WTC11 (cell line): ENCODE results near the gene MAST4. TPM values are rescaled to one million over a fixed set of nuclear protein-coding genes. Genes with fewer than 3 reads are reported as not detected.

Source experiments
- ATAC-seq: fragments of 200-7000 bp; cut with Tn5 transposase; 2 replicates; pipeline ENCODE4 v1.10.0; 2021; ENCODE audit warnings: mild to moderate bottlenecking, moderate library complexity
- CTCF ChIA-PET: fragments of 300-600 bp; sonication (Branson Sonifier 250); formaldehyde crosslinking; loops from one replicate; lab custom pipeline; 2021; ENCODE audit warnings: antibody characterized with exemption; lab: Charles Lee
- POLR2A ChIA-PET: fragments of 350-600 bp; sonication (Branson Sonifier 250); formaldehyde crosslinking; loops from one replicate; lab custom pipeline; 2021; ENCODE audit warnings: antibody characterized with exemption; lab: Charles Lee
- DNase-seq: peaks from one replicate; pipeline ENCODE4 v3.0.0; 2021; ENCODE audit warnings: low spot score
- H3K27ac Mint-ChIP-seq: 2 replicates; pipeline ENCODE4 v1.8.0; 2021; ENCODE audit warnings: mixed read lengths
- H3K27me3 Mint-ChIP-seq: 2 replicates; pipeline ENCODE4 v1.8.0; 2021; ENCODE audit warnings: low read depth, mild to moderate bottlenecking, moderate library complexity, mixed read lengths
- H3K36me3 Mint-ChIP-seq: 2 replicates; pipeline ENCODE4 v1.8.0; 2021; ENCODE audit warnings: mixed read lengths
- H3K4me1 Mint-ChIP-seq: 2 replicates; pipeline ENCODE4 v1.8.0; 2022; ENCODE audit warnings: mixed read lengths
- H3K4me3 Mint-ChIP-seq: 2 replicates; pipeline ENCODE4 v1.8.0; 2021; ENCODE audit warnings: mild to moderate bottlenecking, moderate library complexity, mixed read lengths
- H3K9me3 Mint-ChIP-seq: 2 replicates; pipeline ENCODE4 v1.8.0; 2021; ENCODE audit warnings: mixed read lengths
- CREB1 ChIP-seq: sonication (generic); formaldehyde crosslinking; IDR thresholded peaks from 2 replicates; pipeline ENCODE4 v1.8.0; 2023; ENCODE audit warnings: mild to moderate bottlenecking, missing genetic modification reagents
- FOXK1 ChIP-seq: sonication (generic); formaldehyde crosslinking; IDR thresholded peaks from 2 replicates; pipeline ENCODE4 v1.8.0; 2022; ENCODE audit warnings: mild to moderate bottlenecking, moderate library complexity, missing genetic modification reagents
- MXD4 ChIP-seq: fragments of 250-450 bp; sonication (Bioruptor Pico); IDR thresholded peaks from 2 replicates; pipeline ENCODE4 v1.8.0; 2021; ENCODE audit warnings: mild to moderate bottlenecking, moderate library complexity, borderline replicate concordance
- MYBL2 ChIP-seq: sonication (generic); formaldehyde crosslinking; IDR thresholded peaks from 2 replicates; pipeline ENCODE4 v1.8.1; 2023; ENCODE audit warnings: mild to moderate bottlenecking, moderate library complexity, missing genetic modification reagents
- NFE2L1 ChIP-seq: sonication (generic); formaldehyde crosslinking; IDR thresholded peaks from 2 replicates; pipeline ENCODE4 v1.8.1; 2023; ENCODE audit warnings: missing genetic modification reagents
- RELA ChIP-seq: sonication (generic); formaldehyde crosslinking; IDR thresholded peaks from 2 replicates; pipeline ENCODE4 v1.8.1; 2022; ENCODE audit warnings: missing genetic modification reagents, mild to moderate bottlenecking, borderline replicate concordance
- RORB ChIP-seq: fragments of 250-450 bp; sonication (Bioruptor Pico); IDR thresholded peaks from 2 replicates; pipeline ENCODE4 v1.9.0; 2021; ENCODE audit warnings: mild to moderate bottlenecking
- SMAD4 ChIP-seq: sonication (generic); formaldehyde crosslinking; IDR thresholded peaks from 2 replicates; pipeline ENCODE4 v1.8.0; 2022; ENCODE audit warnings: mild to moderate bottlenecking, missing genetic modification reagents
- TEAD1 ChIP-seq: sonication (generic); formaldehyde crosslinking; IDR thresholded peaks from 2 replicates; pipeline ENCODE4 v1.8.0; 2022; ENCODE audit warnings: mild to moderate bottlenecking, missing genetic modification reagents
- ZBTB21 ChIP-seq: sonication (generic); formaldehyde crosslinking; IDR thresholded peaks from 2 replicates; pipeline ENCODE4 v1.8.1; 2023; ENCODE audit warnings: mild to moderate bottlenecking, missing genetic modification reagents, borderline replicate concordance
- ZNF121 ChIP-seq: sonication (generic); formaldehyde crosslinking; IDR thresholded peaks from 2 replicates; pipeline ENCODE4 v1.8.0; 2023; ENCODE audit warnings: missing genetic modification reagents
- ZNF396 ChIP-seq: fragments of 250-450 bp; sonication (Bioruptor Pico); IDR thresholded peaks from 2 replicates; pipeline ENCODE4 v1.8.0; 2021; ENCODE audit warnings: mild to moderate bottlenecking, moderate library complexity, borderline replicate concordance
- ZNF416 ChIP-seq: fragments of 250-450 bp; sonication (Bioruptor Pico); IDR thresholded peaks from 2 replicates; pipeline ENCODE4 v1.9.0; 2021; ENCODE audit warnings: mild to moderate bottlenecking, inconsistent platforms
- ZNF671 ChIP-seq: fragments of 250-450 bp; sonication (Bioruptor Pico); IDR thresholded peaks from 2 replicates; pipeline ENCODE4 v1.8.0; 2021; ENCODE audit warnings: mild to moderate bottlenecking
- total RNA-seq: library from RNA; stranded (reverse); gene quantifications from 3 replicates; pipeline ENCODE4 v1.2.3, GENCODE V29; 2021
- TF ChIP-seq, protein P1 (sequence below): sonication (generic); formaldehyde crosslinking; IDR thresholded peaks from 2 replicates; pipeline ENCODE4 v1.8.1; 2022; ENCODE audit warnings: low read depth, mild to moderate bottlenecking, moderate library complexity, missing genetic modification reagents, borderline replicate concordance
- TF ChIP-seq, protein P2 (sequence below): fragments of 250-450 bp; sonication (Bioruptor Pico); IDR thresholded peaks from 2 replicates; pipeline ENCODE4 v1.9.0; 2021; ENCODE audit warnings: mild to moderate bottlenecking
- TF ChIP-seq, protein P3 (sequence below): sonication (generic); formaldehyde crosslinking; IDR thresholded peaks from 2 replicates; pipeline ENCODE4 v1.8.1; 2022; ENCODE audit warnings: mild to moderate bottlenecking, missing genetic modification reagents, moderate library complexity, borderline replicate concordance
- TF ChIP-seq, protein P4 (sequence below): sonication (generic); formaldehyde crosslinking; IDR thresholded peaks from 2 replicates; pipeline ENCODE4 v1.8.0; 2023; ENCODE audit warnings: mild to moderate bottlenecking, missing genetic modification reagents
- TF ChIP-seq, protein P5 (sequence below): sonication (generic); formaldehyde crosslinking; IDR thresholded peaks from 2 replicates; pipeline ENCODE4 v1.8.1; 2022; ENCODE audit warnings: low read depth, missing genetic modification reagents, borderline replicate concordance
- TF ChIP-seq, protein P6 (sequence below): sonication (generic); formaldehyde crosslinking; IDR thresholded peaks from 2 replicates; pipeline ENCODE4 v1.8.1; 2023; ENCODE audit warnings: mild to moderate bottlenecking, missing genetic modification reagents, moderate library complexity
- TF ChIP-seq, protein P7 (sequence below): sonication (generic); formaldehyde crosslinking; IDR thresholded peaks from 2 replicates; pipeline ENCODE4 v1.8.0; 2023; ENCODE audit warnings: missing genetic modification reagents

Gene MAST4
- total RNA-seq, 1 experiment from 2014 or later, result 8.0 TPM

DNA sequence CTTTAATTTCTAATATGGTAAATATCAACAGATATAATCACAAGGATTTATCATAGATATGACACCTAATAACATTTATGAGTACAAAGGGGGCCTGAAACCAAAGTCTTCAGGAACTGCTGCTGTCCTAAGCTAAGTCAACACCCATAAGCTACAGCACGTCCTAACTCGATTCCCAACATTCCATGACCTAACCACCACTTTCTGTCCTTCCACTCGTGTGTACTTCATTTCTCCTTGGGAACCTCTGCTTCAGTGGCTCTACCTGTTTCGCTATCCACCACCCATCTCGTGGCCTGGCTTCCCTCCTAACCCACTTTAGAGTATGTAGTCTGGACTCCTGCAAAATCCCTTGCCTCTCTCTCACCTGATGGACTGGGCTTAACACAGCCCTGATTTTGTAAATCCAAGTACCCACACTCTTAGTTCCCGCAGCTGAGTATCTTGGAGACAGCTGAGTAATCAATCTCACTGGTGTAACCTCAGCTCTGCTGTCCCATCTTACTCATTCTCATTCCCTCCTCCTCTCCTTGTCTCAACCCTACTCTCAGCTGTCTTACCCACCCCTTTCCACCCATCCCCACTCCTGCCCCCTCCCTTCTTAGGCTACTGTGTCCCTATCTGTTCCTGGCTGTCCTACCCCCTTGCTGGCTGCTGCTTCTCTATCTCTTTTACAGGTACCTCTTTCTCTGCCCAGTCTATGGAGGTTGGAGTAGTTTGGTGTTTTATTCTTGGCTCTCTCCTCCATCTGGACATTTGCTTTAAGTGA lies 101.8 kb downstream of the MAST4 start:
- no peak overlapping the region for H3K27ac Mint-ChIP-seq
- H3K9me3 Mint-ChIP-seq, result peaks cover 4% of the 10 kb centered on the region; the same call in 1 of the 2 replicates
- H3K27me3 Mint-ChIP-seq, result peaks cover 62% of the 10 kb centered on the region
- no peaks in the 10 kb centered on the region for H3K36me3 Mint-ChIP-seq
- no peak overlapping the region for H3K4me3 Mint-ChIP-seq
- TF ChIP-seq FOXK1 (CRISPR knock-in tag) (no peak), CREB1 (CRISPR knock-in tag) (no peak), ZBTB21 (CRISPR knock-in tag) (no peak), TEAD1 (CRISPR knock-in tag) (no peak), ZNF671 (CRISPR knock-in tag) (no peak)
- TF ChIP-seq, protein P1, sequence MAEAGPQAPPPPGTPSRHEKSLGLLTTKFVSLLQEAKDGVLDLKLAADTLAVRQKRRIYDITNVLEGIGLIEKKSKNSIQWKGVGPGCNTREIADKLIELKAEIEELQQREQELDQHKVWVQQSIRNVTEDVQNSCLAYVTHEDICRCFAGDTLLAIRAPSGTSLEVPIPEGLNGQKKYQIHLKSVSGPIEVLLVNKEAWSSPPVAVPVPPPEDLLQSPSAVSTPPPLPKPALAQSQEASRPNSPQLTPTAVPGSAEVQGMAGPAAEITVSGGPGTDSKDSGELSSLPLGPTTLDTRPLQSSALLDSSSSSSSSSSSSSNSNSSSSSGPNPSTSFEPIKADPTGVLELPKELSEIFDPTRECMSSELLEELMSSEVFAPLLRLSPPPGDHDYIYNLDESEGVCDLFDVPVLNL (CRISPR knock-in tag), result no peak
- TF ChIP-seq, protein P2, sequence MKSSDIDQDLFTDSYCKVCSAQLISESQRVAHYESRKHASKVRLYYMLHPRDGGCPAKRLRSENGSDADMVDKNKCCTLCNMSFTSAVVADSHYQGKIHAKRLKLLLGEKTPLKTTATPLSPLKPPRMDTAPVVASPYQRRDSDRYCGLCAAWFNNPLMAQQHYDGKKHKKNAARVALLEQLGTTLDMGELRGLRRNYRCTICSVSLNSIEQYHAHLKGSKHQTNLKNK (CRISPR knock-in tag), result no peak
- POLR2A ChIA-PET, result no interaction called here
- no peak for DNase-seq
- no peak for ATAC-seq
- CTCF ChIA-PET, result no interaction called here
- no peaks in the 10 kb centered on the region for H3K4me1 Mint-ChIP-seq

DNA sequence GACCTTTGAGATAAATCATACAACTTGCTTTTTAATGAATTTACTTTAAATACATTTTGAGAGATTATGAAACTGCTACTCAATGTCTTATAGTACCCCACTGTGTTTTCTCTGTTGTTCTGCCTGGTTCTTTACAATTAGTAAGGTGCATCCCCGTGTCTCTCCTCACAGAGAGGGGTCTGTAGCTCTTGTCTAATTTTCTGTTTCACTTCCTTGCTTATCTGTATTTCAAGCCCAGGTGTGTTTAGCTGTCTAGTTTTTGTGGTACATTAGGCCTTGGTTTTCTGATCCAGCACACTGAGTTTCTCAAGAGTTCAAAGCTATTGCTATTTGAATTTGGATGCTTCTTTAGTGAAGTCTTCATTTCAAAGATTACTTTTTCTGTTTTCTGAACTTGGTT lies 105.1 kb downstream of the MAST4 start:
- Mint-ChIP-seq H3K9me3 (peaks cover 3% of the 10 kb centered on the region; the same call in 1 of the 2 replicates), H3K4me3 (no peak overlapping the region), H3K4me1 (peaks cover 10% of the 10 kb centered on the region), H3K36me3 (no peaks in the 10 kb centered on the region), H3K27ac (no peak overlapping the region), H3K27me3 (peaks cover 88% of the 10 kb centered on the region)
- CTCF ChIA-PET, result interaction anchor here (0.9 kb wide), 1 partner anchor 21 kb away, joined by 3 read pairs; no protein-coding TSS in a partner anchor
- no peak for TF ChIP-seq ZNF396 (CRISPR knock-in tag)
- TF ChIP-seq ZNF416 (CRISPR knock-in tag), result no peak
- TF ChIP-seq, protein P3, sequence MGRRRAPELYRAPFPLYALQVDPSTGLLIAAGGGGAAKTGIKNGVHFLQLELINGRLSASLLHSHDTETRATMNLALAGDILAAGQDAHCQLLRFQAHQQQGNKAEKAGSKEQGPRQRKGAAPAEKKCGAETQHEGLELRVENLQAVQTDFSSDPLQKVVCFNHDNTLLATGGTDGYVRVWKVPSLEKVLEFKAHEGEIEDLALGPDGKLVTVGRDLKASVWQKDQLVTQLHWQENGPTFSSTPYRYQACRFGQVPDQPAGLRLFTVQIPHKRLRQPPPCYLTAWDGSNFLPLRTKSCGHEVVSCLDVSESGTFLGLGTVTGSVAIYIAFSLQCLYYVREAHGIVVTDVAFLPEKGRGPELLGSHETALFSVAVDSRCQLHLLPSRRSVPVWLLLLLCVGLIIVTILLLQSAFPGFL, result no peak
- TF ChIP-seq ZNF121 (CRISPR knock-in tag), result no peak
- TF ChIP-seq ZBTB21 (CRISPR knock-in tag), result no peak
- TF ChIP-seq, protein P4, sequence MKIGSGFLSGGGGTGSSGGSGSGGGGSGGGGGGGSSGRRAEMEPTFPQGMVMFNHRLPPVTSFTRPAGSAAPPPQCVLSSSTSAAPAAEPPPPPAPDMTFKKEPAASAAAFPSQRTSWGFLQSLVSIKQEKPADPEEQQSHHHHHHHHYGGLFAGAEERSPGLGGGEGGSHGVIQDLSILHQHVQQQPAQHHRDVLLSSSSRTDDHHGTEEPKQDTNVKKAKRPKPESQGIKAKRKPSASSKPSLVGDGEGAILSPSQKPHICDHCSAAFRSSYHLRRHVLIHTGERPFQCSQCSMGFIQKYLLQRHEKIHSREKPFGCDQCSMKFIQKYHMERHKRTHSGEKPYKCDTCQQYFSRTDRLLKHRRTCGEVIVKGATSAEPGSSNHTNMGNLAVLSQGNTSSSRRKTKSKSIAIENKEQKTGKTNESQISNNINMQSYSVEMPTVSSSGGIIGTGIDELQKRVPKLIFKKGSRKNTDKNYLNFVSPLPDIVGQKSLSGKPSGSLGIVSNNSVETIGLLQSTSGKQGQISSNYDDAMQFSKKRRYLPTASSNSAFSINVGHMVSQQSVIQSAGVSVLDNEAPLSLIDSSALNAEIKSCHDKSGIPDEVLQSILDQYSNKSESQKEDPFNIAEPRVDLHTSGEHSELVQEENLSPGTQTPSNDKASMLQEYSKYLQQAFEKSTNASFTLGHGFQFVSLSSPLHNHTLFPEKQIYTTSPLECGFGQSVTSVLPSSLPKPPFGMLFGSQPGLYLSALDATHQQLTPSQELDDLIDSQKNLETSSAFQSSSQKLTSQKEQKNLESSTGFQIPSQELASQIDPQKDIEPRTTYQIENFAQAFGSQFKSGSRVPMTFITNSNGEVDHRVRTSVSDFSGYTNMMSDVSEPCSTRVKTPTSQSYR, result no peak
- TF ChIP-seq, protein P5, sequence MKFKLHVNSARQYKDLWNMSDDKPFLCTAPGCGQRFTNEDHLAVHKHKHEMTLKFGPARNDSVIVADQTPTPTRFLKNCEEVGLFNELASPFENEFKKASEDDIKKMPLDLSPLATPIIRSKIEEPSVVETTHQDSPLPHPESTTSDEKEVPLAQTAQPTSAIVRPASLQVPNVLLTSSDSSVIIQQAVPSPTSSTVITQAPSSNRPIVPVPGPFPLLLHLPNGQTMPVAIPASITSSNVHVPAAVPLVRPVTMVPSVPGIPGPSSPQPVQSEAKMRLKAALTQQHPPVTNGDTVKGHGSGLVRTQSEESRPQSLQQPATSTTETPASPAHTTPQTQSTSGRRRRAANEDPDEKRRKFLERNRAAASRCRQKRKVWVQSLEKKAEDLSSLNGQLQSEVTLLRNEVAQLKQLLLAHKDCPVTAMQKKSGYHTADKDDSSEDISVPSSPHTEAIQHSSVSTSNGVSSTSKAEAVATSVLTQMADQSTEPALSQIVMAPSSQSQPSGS (CRISPR knock-in tag), result no peak
- TF ChIP-seq NFE2L1 (CRISPR knock-in tag), result no peak
- TF ChIP-seq, protein P6, sequence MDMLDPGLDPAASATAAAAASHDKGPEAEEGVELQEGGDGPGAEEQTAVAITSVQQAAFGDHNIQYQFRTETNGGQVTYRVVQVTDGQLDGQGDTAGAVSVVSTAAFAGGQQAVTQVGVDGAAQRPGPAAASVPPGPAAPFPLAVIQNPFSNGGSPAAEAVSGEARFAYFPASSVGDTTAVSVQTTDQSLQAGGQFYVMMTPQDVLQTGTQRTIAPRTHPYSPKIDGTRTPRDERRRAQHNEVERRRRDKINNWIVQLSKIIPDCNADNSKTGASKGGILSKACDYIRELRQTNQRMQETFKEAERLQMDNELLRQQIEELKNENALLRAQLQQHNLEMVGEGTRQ, result no peak
- TF ChIP-seq, protein P7, sequence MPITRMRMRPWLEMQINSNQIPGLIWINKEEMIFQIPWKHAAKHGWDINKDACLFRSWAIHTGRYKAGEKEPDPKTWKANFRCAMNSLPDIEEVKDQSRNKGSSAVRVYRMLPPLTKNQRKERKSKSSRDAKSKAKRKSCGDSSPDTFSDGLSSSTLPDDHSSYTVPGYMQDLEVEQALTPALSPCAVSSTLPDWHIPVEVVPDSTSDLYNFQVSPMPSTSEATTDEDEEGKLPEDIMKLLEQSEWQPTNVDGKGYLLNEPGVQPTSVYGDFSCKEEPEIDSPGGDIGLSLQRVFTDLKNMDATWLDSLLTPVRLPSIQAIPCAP, result no peak
- TF ChIP-seq RELA (CRISPR knock-in tag), result no peak
- no peak for TF ChIP-seq RORB
- TF ChIP-seq MYBL2, result no peak
- no peak for TF ChIP-seq SMAD4 (CRISPR knock-in tag)
- no peak for TF ChIP-seq ZNF671 (CRISPR knock-in tag)
- no peak for TF ChIP-seq MXD4
- POLR2A ChIA-PET, result no interaction called here
- DNase-seq (no peak), ATAC-seq (no peak)
